HG03066 (cell line): Measurements from ENCODE around the gene POLR3H.

Experiments used
- ATAC-seq: cut with Tn5 transposase; IDR thresholded peaks from one replicate; pipeline ENCODE4 v1.9.1; 2021; ENCODE audit warnings: low read depth; ENCODE audit not compliant: unreplicated experiment

The POLR3H gene

DNA sequence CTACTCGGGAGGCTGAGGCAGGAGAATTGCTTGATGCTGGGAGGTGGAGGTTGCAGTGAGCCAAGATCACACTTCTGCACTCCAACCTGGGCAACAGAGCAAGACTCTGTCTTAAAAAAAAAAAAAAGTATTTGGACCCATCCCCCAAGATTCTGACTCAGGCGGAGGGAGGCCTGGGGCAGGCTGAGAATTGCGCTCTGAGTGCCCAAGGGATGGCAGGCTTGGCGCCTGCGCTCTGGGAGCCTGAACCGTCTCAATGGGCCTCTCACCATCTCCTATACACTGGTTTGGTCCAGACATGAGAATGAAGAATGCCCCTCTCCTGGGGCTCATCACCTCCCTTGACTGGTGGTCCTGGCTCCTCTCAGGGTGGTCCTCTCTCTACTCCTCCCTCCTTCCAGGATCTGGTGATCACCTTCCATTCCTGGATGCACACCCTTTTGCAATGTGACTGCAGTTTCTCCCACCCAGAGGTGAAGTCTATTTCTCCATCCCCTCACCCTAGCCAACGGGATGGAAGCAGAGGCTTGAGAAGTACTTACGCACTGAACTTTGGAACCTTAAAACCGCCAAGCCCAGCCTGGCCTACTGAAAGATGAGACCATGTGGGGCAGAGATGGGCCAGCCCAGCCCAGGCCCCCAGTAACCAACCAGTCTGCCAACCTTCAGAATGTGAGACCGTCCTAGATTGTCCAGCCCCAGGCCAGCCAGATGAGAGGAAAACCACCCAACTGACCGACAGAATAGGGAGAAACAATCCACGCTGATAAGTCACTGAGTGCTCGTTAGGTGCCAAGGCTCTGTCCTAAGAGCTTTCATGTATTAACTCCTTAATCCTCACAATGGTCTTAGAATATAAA lies 4.9 kb downstream of the POLR3H start:
- ATAC-seq: no peak

DNA sequence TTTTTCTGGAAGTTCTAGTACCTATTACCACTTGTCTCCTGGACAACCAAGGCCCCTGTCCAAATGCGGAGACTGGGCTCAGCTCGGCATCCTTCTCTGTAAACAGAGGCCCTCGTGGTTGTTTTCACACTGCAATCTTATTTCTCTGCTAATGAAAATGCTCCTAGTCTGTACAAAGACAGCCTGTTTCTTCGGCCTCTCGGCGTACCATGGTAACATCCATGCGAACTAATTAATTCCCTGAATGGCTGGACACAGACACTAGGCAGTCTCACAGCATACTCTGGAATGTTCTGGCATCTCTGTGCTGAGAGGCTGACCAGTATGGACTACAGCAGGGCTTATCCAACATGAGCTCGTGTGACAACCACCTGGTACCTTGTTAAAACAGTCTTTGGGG lies 5.7 kb downstream of the POLR3H start:
- ATAC-seq: no peak

DNA sequence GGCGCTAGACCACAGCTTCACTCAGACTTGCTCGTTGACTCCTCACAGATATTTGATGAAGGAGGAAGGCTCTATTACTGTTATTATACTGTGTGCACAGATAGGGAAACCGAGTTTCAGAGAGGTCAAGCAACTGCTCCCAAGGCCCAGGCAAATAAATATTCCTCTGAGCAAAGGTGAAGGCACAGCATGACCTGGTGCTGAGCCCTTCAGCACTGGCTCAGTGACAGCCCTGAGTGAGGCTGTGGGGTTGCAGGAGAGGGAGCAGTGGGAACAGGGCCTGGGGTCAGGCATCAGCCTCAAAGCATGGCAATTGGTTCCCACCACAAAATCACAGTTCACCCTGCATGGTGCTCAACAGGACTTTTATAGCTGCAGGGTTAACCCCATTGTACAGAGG lies 7.1 kb downstream of the POLR3H start:
- no peak for ATAC-seq

DNA sequence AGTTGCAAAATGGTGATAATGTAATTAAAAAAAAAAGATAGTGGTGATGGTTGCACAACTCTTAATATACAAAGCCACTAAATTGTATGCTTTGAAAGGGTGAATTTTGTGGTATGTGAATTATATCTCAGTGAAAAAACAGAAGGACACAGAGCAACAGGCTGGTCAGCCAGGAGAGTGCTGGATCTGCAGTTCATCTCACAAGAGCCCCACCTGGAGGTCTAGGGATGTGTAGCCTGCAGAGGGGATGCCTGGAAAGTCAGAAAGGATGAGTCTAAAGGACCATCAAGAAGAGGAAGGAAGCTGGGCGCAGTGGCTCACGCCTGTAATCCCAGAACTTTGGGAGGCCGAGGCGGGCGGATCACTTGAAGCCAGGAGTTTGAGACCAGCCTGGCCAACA lies 9.0 kb downstream of the POLR3H start:
- no peak for ATAC-seq

DNA sequence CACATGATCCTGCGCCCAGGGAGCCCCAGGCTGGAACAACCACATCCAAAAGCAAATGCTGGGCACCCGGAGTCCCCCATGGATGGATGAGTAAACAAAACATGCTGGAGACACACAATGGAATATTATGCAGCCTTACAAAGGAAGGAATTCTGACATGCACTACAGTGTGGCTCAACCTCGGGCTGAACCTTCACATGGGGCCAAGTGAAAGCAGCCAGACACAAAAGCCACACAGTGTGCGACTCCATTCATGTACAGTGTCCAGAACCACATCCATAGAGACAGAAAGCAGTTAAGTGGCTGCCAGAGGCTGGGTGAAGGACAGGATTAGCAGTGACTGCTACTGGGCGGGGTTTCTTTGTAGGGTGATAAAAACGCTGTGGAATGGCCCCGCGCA lies 10.1 kb downstream of the POLR3H start:
- ATAC-seq: no peak

DNA sequence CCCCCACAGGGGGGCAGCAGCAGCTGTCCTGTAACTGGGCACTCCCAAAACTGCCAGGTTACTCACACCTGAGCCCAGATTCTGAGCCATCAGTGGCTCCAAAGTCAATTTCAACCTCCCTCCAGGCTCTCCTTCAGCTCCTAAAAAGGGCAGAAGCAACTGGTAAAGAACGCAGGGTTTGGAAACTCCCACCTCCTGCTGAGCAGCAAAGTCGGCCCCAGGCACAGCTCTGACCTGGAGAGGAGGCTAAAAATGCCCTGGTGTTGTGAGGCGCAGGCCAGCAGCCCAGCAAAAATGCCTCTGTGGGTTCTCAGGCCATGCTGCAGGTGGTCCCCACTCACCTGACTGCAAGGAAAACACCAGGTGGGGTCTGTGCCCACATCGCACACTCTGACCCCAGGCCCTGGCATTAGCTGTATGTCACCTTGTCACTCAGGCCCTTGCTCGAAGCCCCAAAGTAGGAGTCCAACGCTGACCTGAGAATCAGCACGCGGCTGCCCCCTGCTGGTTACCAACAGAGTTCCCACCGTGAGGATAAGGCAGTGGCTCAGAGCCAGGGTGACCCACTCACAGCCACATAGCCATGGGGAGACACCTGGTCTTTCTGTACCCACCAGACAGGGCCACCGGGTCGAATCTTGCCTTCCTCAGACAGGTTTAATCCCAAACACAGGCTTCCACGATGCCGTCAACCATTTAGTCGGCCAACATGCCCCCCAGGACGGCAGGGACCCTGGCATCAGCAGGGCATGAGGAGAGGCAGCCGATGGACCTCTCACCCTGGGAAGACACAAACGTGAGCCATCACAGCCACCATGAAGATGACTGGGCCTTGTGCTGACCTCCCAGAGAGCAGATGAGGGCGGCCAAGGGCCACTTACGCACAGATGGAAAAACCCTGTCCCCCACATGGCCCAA lies 11.1 kb downstream of the POLR3H start:
- no peak for ATAC-seq

DNA sequence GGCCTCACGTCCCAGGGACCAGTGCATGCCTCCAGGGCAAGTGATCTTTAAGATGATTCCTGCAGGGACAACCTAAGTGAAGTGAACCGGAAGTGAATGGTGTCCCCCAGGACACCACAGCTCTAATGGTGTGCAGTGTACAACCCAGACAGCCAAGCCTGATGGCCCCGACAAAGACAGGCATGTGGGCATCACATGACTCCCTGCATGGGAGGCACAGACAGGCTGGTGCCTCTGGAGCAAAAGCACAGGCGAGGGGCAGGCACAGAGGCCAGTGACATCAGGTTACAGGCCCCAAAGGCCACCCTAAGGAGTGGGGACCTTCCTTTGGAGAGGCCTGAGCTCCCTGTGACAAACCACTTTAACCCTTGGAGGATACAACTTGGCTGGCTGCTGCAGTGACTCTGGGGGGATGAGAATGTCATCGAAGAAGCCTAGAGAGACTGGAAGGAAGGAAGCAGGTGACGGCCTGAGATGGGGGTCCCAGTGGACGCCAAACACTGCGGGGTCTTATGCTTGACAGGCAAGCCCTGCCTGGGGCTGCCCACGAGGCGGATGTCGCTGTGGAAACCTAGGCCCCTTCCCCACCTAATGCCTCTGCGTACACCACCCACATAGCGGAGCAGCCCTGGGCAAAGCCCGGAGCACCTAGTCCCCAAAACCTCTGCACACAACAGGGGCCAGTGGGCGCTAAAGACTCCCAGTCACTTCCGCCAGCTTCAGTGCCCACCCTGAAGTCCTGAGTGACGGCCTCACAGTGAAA lies 12.4 kb downstream of the POLR3H start:
- ATAC-seq: no peak

DNA sequence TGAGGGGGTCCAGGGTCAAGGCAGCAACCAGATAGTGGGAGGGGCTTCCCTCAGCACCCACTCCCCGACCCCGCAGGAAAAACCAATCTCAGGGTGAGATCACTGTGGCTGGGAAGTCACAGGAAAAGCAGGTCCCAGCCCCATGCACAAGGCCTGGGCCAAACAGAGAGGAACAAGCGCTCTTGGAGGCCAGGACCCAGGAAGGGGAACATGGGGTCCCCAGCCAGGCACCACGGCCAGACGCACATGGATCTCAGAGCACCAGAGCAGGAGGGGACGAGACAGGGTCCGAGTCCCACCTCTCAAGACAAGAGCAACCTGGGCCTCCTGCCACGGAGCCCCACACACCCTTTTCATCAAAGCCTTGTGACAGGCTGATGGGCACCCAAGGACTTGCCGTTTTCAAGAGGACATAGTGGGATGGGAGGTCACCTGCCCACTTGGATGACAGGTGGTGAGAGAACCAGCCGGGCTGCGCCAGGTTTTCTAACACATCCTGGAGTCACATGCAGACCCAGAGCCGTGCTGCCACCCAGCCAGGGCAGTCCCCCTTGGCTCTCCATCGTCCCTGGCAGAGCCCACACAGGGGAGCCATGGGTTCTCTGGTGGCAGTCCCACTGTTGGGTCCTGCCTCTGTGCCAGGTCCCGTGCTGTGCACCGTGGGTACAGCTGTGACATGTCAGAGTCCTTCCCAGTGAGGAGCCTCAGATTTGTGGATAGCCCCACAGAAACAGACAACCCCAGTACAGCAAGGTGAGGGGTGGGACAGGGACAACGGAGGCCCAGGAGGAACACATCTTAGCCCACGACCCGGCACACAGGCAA lies 13.2 kb downstream of the POLR3H start:
- no peak for ATAC-seq

DNA sequence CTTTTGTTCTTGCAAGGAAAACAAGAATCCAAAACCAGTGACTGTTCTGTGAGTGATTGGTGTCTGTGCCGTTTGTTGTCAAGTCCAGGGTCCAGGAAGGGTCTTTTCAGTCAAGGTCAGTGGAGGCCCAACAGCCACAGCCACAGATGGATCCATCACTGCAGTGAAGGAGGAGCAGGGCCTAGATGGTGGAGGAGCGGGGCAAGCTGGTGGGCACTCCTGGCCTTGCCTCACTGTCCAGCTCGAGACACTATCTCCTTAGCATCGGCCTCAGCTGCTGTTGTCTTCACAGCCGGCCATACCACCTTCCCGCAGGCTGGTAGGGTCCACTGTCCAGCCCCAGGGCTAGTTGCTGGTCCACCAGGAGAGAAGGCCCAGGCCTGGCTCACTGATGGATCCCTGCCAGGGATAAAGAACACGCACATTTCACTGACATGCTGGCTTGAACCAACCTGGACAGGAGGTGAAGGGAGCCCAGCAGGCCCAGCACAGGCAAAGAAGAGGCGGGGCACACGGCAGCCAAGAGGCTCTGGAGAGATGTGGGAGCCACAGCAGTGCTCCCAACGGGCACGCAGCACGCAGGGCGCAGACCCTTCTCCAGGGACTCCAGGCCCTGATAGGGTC lies 15.2 kb downstream of the POLR3H start:
- ATAC-seq: no peak

DNA sequence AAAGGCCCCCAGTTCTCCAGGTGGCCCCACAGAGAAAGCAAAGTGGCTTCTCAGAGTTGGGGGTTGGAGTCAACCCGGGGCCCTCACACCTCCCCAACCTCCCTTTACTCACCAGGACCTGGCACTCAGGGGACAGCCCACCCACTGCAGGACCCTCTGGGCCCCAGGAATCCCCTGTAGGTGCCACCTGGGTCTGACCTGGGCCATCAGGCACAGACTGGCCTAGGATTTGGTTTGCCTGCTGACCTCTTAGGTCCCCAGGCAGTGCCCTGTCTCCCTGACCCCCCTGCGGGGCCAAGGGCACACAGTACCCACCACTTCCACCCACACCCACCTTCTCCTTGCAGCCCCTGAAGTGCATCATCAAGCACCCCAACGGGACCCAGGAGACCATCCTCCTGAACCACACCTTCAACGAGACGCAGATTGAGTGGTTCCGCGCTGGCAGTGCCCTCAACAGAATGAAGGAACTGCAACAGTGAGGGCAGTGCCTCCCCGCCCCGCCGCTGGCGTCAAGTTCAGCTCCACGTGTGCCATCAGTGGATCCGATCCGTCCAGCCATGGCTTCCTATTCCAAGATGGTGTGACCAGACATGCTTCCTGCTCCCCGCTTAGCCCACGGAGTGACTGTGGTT lies 16.0 kb downstream of the POLR3H start:
- ATAC-seq: no peak

DNA sequence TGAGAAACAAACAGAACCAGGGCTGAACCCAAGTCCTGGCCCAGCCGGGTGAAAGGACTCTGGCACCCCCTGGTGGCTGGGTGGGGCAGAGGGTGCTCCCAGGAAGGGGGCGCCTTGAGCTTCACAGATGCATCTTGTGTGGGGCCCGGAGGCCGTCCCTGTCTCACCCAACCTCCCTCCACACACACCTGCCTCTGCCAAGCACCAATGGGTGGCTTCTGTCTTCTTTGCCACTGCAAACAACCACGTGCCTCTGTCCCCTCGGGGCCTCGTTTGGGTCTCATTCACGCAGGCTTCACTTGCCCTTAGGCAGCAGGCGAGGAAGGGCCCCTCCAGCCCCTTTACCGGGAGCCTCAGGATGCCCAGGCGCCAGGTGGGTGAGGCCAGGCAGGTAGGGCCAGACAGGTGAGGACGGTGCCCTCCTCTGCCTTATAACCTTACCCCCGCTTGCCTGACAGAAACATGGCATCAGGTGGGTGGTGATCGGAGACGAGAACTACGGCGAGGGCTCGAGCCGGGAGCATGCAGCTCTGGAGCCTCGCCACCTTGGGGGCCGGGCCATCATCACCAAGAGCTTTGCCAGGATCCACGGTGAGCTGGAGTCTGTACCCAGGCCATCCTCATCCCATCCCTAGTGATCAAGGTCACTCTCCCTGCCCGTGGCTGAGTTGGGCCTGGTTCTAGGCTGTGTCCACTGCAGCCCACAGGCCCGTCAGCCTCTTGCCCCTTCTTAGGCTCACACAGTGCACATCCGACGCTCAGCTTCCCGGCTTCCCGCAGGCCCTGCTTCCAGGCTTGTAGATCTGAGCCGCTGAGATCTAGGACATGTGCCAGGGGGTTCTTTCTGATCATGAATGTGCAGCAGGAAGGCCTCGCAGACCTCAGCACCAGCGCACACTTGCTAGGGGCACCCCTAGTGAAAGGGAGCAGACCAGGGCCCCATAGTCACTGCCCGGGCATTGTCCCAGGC lies 17.2 kb downstream of the POLR3H start:
- no peak for ATAC-seq

DNA sequence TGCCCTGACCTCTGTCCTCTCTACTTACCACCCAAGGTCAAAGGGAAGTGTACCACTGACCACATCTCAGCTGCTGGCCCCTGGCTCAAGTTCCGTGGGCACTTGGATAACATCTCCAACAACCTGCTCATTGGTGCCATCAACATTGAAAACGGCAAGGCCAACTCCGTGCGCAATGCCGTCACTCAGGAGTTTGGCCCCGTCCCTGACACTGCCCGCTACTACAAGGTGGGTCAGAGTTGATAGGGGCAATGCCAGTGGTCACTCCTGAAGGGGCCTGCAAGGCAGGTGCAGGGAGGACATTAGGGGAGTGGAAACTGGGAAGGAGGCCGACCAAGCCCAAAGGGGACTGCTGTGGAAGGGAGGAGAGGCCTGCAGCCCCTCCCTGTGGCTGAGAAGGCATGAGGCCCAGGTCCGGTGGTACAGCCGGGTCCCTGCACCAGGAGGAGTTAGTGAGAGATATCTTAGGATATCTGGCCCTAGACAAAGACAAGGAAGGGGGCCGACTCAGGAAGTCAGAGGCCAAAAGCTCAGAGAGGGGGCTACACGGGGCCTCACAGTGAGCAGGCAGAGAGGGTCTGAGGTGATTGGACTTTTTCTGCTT lies 17.9 kb downstream of the POLR3H start:
- ATAC-seq: no peak

DNA sequence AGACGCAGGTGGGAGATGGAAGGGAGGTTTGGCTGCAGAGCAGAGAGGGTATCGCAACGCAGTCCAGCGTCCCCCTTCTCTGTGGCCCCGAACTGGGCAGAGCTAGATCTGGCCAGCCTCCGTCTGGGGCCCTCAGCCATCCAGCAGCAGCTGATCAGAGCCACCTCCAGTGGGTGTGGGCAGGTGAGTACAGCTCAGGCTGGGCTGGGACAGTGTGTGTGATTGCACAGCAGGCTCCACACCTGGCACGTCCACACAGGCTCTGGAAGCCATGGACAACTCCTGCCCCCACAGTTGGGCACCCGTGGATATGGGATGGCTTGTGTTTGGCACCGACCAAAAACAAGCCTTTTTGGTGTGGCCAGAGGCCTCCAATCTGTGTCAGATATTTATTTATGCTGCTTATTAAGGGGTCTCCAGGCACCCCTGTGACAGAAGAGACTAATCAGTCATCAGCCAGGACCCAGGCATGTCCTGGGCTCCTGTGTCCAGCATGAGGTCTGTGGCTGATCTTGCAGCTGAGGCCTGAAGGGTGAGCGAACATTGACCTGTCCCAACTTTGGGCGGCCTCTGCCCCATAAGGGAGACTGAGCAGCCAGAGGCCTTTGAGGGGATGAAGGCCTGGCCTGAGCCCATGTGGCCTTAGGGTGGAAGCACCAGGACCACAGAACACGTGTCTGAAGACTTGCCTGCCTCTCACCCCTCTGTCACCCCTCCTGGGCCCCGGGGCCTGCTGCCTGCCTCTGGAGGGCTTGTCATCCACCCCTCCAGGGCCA lies 18.6 kb downstream of the POLR3H start:
- ATAC-seq: no peak

DNA sequence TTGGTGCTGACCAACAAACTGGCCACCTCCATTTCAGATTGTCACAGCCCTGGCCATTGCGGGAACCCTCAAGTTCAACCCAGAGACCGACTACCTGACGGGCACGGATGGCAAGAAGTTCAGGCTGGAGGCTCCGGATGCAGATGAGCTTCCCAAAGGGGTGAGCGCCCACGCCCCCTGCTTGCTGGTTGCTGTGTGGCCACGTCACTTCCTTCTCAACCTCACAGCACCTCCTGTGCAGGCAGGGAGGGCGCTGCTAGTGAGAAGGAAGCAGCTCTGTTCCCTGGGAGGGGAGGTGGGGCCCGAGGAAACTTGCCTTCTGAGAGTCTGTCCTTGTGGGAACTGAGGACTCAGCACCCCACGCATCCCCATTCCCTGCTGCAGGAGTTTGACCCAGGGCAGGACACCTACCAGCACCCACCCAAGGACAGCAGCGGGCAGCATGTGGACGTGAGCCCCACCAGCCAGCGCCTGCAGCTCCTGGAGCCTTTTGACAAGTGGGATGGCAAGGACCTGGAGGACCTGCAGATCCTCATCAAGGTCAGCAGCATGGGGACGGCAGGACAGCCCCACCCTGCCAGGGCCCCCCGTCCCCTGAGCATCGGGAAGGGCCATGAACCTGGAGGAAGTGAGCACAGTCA lies 19.3 kb downstream of the POLR3H start:
- no peak for ATAC-seq

DNA sequence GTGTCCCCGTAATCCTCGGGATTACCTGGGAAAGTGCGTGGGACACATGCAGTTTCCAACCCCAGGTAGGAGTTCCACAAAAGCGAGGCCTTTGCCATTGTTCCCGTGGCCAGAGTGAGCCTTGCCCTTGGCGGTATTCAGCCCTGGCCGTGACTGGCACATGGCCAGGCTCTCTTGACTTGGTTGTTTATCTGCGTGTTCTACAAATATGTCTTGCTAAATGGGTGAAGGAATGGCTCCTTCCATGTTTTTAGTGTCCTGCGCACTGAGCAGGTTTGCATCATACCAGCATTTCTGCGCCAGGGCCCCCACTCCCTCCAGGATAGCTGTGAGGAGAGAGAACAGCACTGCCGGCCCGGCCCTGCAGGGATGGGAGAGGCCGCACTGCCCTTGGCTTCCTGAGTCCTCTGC lies 20.0 kb downstream of the POLR3H start:
- ATAC-seq: no peak

DNA sequence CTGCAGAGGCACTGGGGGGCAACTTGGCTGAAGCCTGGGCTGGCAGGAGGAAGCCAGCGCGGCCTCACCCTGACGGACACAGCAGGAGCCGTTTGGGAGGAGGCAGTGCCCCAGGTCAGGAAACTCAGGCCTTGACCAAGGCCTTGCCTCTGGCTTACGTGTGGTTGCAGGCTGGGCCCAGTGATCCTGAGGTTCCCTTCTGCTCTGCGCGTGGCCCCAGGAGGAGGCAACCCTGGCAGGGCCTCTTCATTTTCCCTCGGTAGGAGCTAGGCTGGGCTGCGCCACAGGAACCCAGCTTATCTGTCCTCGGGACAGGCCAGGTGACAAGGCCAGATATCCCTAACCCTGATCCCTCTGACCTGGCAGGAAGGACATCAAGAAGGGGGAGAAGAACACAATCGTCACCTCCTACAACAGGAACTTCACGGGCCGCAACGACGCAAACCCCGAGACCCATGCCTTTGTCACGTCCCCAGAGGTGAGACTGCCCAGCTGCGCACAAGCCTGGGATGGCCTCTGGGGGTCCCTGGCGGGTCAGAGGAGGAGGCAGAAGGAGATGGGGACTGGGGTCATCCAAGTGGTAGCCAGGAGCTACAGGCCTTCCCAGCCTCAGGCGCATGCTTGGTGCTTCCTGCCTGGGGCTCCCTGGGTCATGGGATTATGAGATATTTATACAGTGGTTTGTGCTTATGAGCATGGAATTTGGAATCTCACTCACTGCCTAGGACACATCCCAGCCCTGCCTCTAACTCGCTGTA lies 20.6 kb downstream of the POLR3H start:
- no peak for ATAC-seq
